ENCODE measurements around the gene FAM98A. TPM values are rescaled to one million over a fixed set of nuclear protein-coding genes. Genes with fewer than 3 reads are reported as not detected.

Gene FAM98A
- total and polyA plus RNA-seq, 9 of the 15 experiments (the other 6 are each of a cell fraction or from before 2014, with no cell fraction given), result 16.5 to 238 (median 44.6) TPM

DNA sequence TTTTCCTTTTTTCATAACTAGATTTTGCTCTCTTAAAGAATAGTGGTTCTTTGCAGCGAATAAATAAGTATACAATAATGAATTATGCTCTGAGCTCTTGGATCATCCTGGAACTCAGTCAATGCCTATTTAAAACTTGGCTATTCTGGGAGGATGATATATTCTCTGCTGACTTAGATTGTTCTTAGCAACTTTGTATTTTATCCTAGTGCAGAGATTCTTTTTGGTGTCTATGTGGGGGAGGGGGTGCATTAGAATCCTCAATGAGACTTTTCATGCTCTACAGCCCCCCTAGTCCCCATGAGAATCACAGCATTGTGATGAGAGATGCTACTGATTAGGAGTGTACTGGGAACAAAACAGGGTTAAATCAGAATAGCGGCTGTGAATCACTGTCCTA lies 8.8 kb upstream of the FAM98A start:
- H3K4me2 ChIP-seq (ENCODE audit: insufficient read depth, low read length), result no peak overlapping the region
- TF ChIP-seq ZEB2 (IDR thresholded peaks at IDR 0.05) (no peak), ZNF165 (CRISPR knock-in tag; IDR thresholded peaks at IDR 0.05; ENCODE audit: borderline replicate concordance) (no peak), ZNF696 (CRISPR knock-in tag; conservative IDR thresholded peaks at IDR 0.05) (no peak), SIN3A (IDR thresholded peaks at IDR 0.05; ENCODE audit: borderline replicate concordance in 2 of 2, control insufficient read depth in 1 of 2, low read depth in 2 of 2, low read length in 2 of 2) (no peak)
- TF ChIP-seq, protein P1, sequence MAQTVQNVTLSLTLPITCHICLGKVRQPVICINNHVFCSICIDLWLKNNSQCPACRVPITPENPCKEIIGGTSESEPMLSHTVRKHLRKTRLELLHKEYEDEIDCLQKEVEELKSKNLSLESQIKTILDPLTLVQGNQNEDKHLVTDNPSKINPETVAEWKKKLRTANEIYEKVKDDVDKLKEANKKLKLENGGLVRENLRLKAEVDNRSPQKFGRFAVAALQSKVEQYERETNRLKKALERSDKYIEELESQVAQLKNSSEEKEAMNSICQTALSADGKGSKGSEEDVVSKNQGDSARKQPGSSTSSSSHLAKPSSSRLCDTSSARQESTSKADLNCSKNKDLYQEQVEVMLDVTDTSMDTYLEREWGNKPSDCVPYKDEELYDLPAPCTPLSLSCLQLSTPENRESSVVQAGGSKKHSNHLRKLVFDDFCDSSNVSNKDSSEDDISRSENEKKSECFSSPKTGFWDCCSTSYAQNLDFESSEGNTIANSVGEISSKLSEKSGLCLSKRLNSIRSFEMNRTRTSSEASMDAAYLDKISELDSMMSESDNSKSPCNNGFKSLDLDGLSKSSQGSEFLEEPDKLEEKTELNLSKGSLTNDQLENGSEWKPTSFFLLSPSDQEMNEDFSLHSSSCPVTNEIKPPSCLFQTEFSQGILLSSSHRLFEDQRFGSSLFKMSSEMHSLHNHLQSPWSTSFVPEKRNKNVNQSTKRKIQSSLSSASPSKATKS (CRISPR knock-in tag; IDR thresholded peaks at IDR 0.05), result no peak
- DNase-seq (ENCODE audit: extremely low read depth in 1 of 4, low spot score in 3 of 4), result no peak
- H3K4me1 ChIP-seq (replicated peaks in 1 of 2; ENCODE audit: control insufficient read depth in 2 of 2, insufficient read depth in 2 of 2, low read length in 2 of 2), result no peaks in the 10 kb centered on the region
- no peaks in the 10 kb centered on the region for H3K9me3 ChIP-seq (replicated peaks; ENCODE audit: control insufficient read depth, insufficient read depth, low read depth, low read length)
- no peaks in the 10 kb centered on the region for H3K36me3 ChIP-seq (ENCODE audit: control insufficient read depth, insufficient read depth, low read length)
- ChIA-PET CTCF (ENCODE audit: low intra/inter-chr PET ratio) (no interaction called here), POLR2A (interaction anchor here (0.6 to 1.3 kb wide), 4 partner anchors 9 to 34 kb away, joined by 3 read pairs; partner anchors contain the start of gene FAM98A)
- H3K9me1 ChIP-seq (ENCODE audit: control insufficient read depth, insufficient read depth, low read length), result no peaks in the 10 kb centered on the region
- no peaks in the 10 kb centered on the region for H4K20me1 ChIP-seq (replicated peaks; ENCODE audit: control insufficient read depth, insufficient read depth, low read length)
- 6% methylated on average over 2 of the region's 2 CpGs for WGBS (ENCODE audit: insufficient coverage, low coverage, missing lambda C conversion rate)
- no peak overlapping the region for H3K4me3 ChIP-seq
- no peaks in the 10 kb centered on the region for H3K79me2 ChIP-seq (ENCODE audit: control insufficient read depth, insufficient read depth, low read length)
- H3K9ac ChIP-seq (ENCODE audit: insufficient read depth in 1 of 2, low read depth in 2 of 2, low read length in 2 of 2), result no peak overlapping the region
- in situ Hi-C loops (cut with MboI) (no loop called here), intact Hi-C loops (cut with micrococcal nuclease) (no loop called here)
- no peak for FAIRE-seq
- no TSS peak for BruUV-seq (replicated peaks)
- H2AFZ ChIP-seq (ENCODE audit: low read depth, low read length), result no peak overlapping the region
- H3K27me3 ChIP-seq (ENCODE audit: control insufficient read depth in 2 of 2, insufficient read depth in 2 of 2, low read length in 2 of 2), result no peaks in the 10 kb centered on the region
- no peak for ATAC-seq
- no peak overlapping the region for H3K27ac ChIP-seq (ENCODE audit: extremely low read depth, low read depth, low read length)
